Measurements from ENCODE around the gene IGBP1. TPM values are rescaled to one million over a fixed set of nuclear protein-coding genes. Genes with fewer than 3 reads are reported as not detected.

Gene IGBP1
- total RNA-seq, 1 experiment from 2014 or later: 50.7 TPM

DNA sequence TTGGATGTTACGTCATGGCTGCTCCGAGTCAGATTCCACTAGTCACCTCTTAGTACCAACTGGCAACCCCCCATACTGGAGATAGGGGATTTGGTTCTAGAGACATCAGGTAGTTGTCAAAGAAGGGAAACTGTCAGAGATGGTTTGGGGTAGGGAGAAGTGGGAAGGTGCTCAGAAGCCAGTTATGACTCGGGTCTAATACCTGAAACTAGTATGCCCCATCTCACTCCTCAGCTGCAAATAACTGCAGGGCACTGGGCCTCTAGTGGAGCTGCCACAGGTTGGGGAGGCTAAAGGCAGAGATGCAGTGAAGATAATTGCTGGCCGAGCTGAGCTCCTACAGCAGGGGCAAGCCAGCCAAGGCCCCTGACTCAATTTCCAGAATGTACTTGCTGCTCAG lies 41.0 kb upstream of the IGBP1 start:
- CTCF ChIA-PET: no interaction called here
- POLR2A ChIA-PET: no interaction called here
- no peaks in the 10 kb centered on the region for H3K4me1 ChIP-seq (ENCODE audit: control insufficient read depth in 1 of 2, insufficient read depth in 2 of 2, low read length in 2 of 2)
- RAD21 ChIA-PET (ENCODE audit: low non-redundant PET in 1 of 2, low total read pairs in 2 of 2, uncharacterized antibody in 2 of 2, unreplicated experiment in 2 of 2): no interaction called here
- no peak overlapping the region for H3K27ac ChIP-seq (ENCODE audit: low read depth, low read length)
- no peak overlapping the region for H3K4me2 ChIP-seq (ENCODE audit: low read length)
- TF ChIP-seq EZH2phosphoT487 (IDR thresholded peaks at IDR 0.05; ENCODE audit: borderline replicate concordance): no peak
- ATAC-seq: no peak
- no peaks in the 10 kb centered on the region for H3K9me3 ChIP-seq (ENCODE audit: control insufficient read depth in 1 of 2, insufficient read depth in 1 of 2, low read depth in 1 of 2, low read length in 2 of 2)
- no peak overlapping the region for H2AFZ ChIP-seq (ENCODE audit: low read depth, low read length, poor library complexity, severe bottlenecking)
- intact Hi-C loops (cut with micrococcal nuclease): loop anchor here (10.0 kb wide), 2 partner anchors 477 to 1267 kb away; partner anchors contain the start of genes EDA and EFNB1
- no peak overlapping the region for H3K4me3 ChIP-seq (replicated peaks in 1 of 2; ENCODE audit: low read depth in 1 of 2, low read length in 2 of 2)
- no peaks in the 10 kb centered on the region for H3K79me2 ChIP-seq (ENCODE audit: insufficient read depth, low read length)
- no peaks in the 10 kb centered on the region for H3K36me3 ChIP-seq (ENCODE audit: control insufficient read depth in 1 of 2, insufficient read depth in 2 of 2, low read length in 2 of 2)
- no TSS peak for BruUV-seq (replicated peaks)
- H3K9me2 ChIP-seq (ENCODE audit: insufficient read depth): no peaks in the 10 kb centered on the region
- DNase-seq (ENCODE audit: low read depth, low spot score): no peak
- no peak overlapping the region for H3K9ac ChIP-seq (ENCODE audit: low read length)
- no peaks in the 10 kb centered on the region for H4K20me1 ChIP-seq (ENCODE audit: insufficient read depth)
- H3K27me3 ChIP-seq (ENCODE audit: insufficient read depth, low read length): no peaks in the 10 kb centered on the region

DNA sequence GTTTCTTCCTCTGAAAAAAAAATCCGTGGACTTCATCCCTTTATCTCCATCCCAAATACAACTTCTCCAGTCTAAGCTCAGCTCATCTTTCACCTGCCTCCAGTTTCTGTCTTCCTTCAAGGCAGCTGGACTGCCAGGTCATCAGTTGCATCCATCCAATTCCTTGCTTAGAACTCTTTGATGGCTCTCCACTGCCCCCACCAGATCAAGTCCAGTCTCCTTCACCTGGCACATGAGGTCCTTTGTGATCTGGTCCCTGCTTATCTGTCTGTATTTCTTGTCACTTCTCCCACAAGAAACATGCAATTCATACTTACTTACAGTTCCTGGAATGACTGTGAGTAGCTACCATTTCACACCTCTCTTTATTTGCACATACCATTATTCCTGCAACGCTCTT lies 37.2 kb upstream of the IGBP1 start:
- intact Hi-C loops (cut with micrococcal nuclease): loop anchor here (2.0 to 10.0 kb wide), 3 partner anchors 63 to 1271 kb away; partner anchors contain the start of genes EDA and EFNB1
- no peak overlapping the region for H3K27ac ChIP-seq (ENCODE audit: low read depth, low read length)
- TF ChIP-seq RAD21 (IDR thresholded peaks at IDR 0.05; ENCODE audit: low read depth): peak; percentile 58
- TF ChIP-seq SRF (IDR thresholded peaks at IDR 0.05; ENCODE audit: low read depth): no peak
- TF ChIP-seq, protein P1, sequence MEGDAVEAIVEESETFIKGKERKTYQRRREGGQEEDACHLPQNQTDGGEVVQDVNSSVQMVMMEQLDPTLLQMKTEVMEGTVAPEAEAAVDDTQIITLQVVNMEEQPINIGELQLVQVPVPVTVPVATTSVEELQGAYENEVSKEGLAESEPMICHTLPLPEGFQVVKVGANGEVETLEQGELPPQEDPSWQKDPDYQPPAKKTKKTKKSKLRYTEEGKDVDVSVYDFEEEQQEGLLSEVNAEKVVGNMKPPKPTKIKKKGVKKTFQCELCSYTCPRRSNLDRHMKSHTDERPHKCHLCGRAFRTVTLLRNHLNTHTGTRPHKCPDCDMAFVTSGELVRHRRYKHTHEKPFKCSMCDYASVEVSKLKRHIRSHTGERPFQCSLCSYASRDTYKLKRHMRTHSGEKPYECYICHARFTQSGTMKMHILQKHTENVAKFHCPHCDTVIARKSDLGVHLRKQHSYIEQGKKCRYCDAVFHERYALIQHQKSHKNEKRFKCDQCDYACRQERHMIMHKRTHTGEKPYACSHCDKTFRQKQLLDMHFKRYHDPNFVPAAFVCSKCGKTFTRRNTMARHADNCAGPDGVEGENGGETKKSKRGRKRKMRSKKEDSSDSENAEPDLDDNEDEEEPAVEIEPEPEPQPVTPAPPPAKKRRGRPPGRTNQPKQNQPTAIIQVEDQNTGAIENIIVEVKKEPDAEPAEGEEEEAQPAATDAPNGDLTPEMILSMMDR (IDR thresholded peaks at IDR 0.05 in 2 of 3, conservative IDR thresholded peaks at IDR 0.05 in 1 of 3; ENCODE audit: borderline replicate concordance in 1 of 3, insufficient read depth in 1 of 3, low read depth in 2 of 3, low read length in 2 of 3): peak; percentile 28 to 40 (median 38); a peak in 5 of 6 replicates
- no peak overlapping the region for H3K4me2 ChIP-seq (ENCODE audit: low read length)
- no peaks in the 10 kb centered on the region for H3K79me2 ChIP-seq (ENCODE audit: insufficient read depth, low read length)
- no peaks in the 10 kb centered on the region for H3K4me1 ChIP-seq (ENCODE audit: control insufficient read depth in 1 of 2, insufficient read depth in 2 of 2, low read length in 2 of 2)
- H3K9ac ChIP-seq (ENCODE audit: low read length): no peak overlapping the region
- ATAC-seq (peak; percentile 83), DNase-seq (ENCODE audit: low read depth, low spot score) (peak; percentile 12)
- no peaks in the 10 kb centered on the region for H4K20me1 ChIP-seq (ENCODE audit: insufficient read depth)
- no TSS peak for BruUV-seq (replicated peaks)
- no peak overlapping the region for H2AFZ ChIP-seq (ENCODE audit: low read depth, low read length, poor library complexity, severe bottlenecking)
- no peaks in the 10 kb centered on the region for H3K36me3 ChIP-seq (ENCODE audit: control insufficient read depth in 1 of 2, insufficient read depth in 2 of 2, low read length in 2 of 2)
- no peaks in the 10 kb centered on the region for H3K27me3 ChIP-seq (ENCODE audit: insufficient read depth, low read length)
- H3K9me2 ChIP-seq (ENCODE audit: insufficient read depth): no peaks in the 10 kb centered on the region
- H3K9me3 ChIP-seq (ENCODE audit: control insufficient read depth in 1 of 2, insufficient read depth in 1 of 2, low read depth in 1 of 2, low read length in 2 of 2): no peaks in the 10 kb centered on the region
- H3K4me3 ChIP-seq (replicated peaks in 1 of 2; ENCODE audit: low read depth in 1 of 2, low read length in 2 of 2): no peak overlapping the region
- ChIA-PET CTCF (interaction anchor here (1.0 to 3.2 kb wide), 5 partner anchors 37 to 603 kb away, joined by 3 to 31 read pairs (median 5); partner anchors contain the start of genes IGBP1 and NALF2), RAD21 (ENCODE audit: low non-redundant PET in 1 of 2, low total read pairs in 2 of 2, uncharacterized antibody in 2 of 2, unreplicated experiment in 2 of 2) (no interaction called here), POLR2A (no interaction called here)

Measured in HCT116 (cell line).